ENCODE results near the gene CDK9.

CDK9 gene

GRCh38 chr9:127810378-127811187 is 24.7 kb downstream of the CDK9 start:
- no peak for ATAC-seq
- no peak for TF ChIP-seq ARNTL (CRISPR knock-in tag; IDR thresholded peaks at IDR 0.05; ENCODE audit: borderline replicate concordance, low read depth)
- TF ChIP-seq ZC3H10 (CRISPR knock-in tag; IDR thresholded peaks at IDR 0.05), result no peak
- no peak for TF ChIP-seq ISL1 (CRISPR knock-in tag; IDR thresholded peaks at IDR 0.05)
- no peak for TF ChIP-seq BACH2 (CRISPR knock-in tag; IDR thresholded peaks at IDR 0.05; ENCODE audit: borderline replicate concordance)
- TF ChIP-seq ZNF565 (CRISPR knock-in tag; conservative IDR thresholded peaks at IDR 0.05; ENCODE audit: low read depth), result no peak
- TF ChIP-seq ZFP3 (CRISPR knock-in tag; IDR thresholded peaks at IDR 0.05), result no peak
- TF ChIP-seq TCF4 (CRISPR knock-in tag; IDR thresholded peaks at IDR 0.05; ENCODE audit: borderline replicate concordance), result no peak
- no peak for TF ChIP-seq ESRRG (CRISPR knock-in tag; IDR thresholded peaks at IDR 0.05)
- no peak for TF ChIP-seq OSR1 (CRISPR knock-in tag; IDR thresholded peaks at IDR 0.05)
- TF ChIP-seq ZNF8 (CRISPR knock-in tag; IDR thresholded peaks at IDR 0.05), result no peak
- TF ChIP-seq GLIS3 (CRISPR knock-in tag; IDR thresholded peaks at IDR 0.05), result no peak
- TF ChIP-seq CSDC2 (CRISPR knock-in tag; IDR thresholded peaks at IDR 0.05), result no peak
- TF ChIP-seq, protein P1, sequence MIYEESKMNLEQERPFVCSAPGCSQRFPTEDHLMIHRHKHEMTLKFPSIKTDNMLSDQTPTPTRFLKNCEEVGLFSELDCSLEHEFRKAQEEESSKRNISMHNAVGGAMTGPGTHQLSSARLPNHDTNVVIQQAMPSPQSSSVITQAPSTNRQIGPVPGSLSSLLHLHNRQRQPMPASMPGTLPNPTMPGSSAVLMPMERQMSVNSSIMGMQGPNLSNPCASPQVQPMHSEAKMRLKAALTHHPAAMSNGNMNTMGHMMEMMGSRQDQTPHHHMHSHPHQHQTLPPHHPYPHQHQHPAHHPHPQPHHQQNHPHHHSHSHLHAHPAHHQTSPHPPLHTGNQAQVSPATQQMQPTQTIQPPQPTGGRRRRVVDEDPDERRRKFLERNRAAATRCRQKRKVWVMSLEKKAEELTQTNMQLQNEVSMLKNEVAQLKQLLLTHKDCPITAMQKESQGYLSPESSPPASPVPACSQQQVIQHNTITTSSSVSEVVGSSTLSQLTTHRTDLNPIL (CRISPR knock-in tag; IDR thresholded peaks at IDR 0.05; ENCODE audit: low read depth), result no peak
- no peak for TF ChIP-seq POU6F1 (CRISPR knock-in tag; IDR thresholded peaks at IDR 0.05; ENCODE audit: borderline replicate concordance, low read depth)
- no peak for TF ChIP-seq TOX (CRISPR knock-in tag; IDR thresholded peaks at IDR 0.05; ENCODE audit: borderline replicate concordance)
- TF ChIP-seq, protein P2, sequence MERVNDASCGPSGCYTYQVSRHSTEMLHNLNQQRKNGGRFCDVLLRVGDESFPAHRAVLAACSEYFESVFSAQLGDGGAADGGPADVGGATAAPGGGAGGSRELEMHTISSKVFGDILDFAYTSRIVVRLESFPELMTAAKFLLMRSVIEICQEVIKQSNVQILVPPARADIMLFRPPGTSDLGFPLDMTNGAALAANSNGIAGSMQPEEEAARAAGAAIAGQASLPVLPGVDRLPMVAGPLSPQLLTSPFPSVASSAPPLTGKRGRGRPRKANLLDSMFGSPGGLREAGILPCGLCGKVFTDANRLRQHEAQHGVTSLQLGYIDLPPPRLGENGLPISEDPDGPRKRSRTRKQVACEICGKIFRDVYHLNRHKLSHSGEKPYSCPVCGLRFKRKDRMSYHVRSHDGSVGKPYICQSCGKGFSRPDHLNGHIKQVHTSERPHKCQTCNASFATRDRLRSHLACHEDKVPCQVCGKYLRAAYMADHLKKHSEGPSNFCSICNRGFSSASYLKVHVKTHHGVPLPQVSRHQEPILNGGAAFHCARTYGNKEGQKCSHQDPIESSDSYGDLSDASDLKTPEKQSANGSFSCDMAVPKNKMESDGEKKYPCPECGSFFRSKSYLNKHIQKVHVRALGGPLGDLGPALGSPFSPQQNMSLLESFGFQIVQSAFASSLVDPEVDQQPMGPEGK (CRISPR knock-in tag; IDR thresholded peaks at IDR 0.05; ENCODE audit: borderline replicate concordance), result no peak
- TF ChIP-seq TSHZ2 (CRISPR knock-in tag; IDR thresholded peaks at IDR 0.05), result no peak
- no peak for TF ChIP-seq ZFP30 (CRISPR knock-in tag; IDR thresholded peaks at IDR 0.05)
- no peak for TF ChIP-seq PPARA (CRISPR knock-in tag; IDR thresholded peaks at IDR 0.05; ENCODE audit: borderline replicate concordance)

DNA sequence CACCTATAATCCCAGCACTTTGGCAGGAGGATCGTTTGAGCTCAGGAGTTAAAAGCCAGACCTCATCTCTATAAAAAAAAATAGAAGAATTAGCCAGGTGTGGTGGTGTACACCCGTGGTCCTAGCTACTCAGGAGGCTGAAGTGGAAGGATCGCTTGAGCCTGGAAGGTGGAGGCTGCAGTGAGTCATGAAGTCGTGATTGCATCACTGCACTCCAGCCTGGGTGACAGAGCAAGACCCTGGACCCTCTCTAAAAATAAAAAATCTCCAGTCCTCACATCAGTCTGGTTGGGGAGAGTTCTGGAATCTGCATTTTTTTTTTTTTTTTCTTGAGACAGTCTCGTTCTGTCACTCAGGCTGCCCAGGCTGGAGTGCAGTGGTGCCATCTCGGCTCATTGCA is 26.2 kb downstream of the CDK9 start:
- no peak for TF ChIP-seq ESRRG (CRISPR knock-in tag; IDR thresholded peaks at IDR 0.05)
- TF ChIP-seq ZNF565 (CRISPR knock-in tag; conservative IDR thresholded peaks at IDR 0.05; ENCODE audit: low read depth), result no peak
- TF ChIP-seq GLIS3 (CRISPR knock-in tag; IDR thresholded peaks at IDR 0.05), result no peak
- no peak for TF ChIP-seq TCF4 (CRISPR knock-in tag; IDR thresholded peaks at IDR 0.05; ENCODE audit: borderline replicate concordance)
- no peak for TF ChIP-seq TSHZ2 (CRISPR knock-in tag; IDR thresholded peaks at IDR 0.05)
- TF ChIP-seq TOX (CRISPR knock-in tag; IDR thresholded peaks at IDR 0.05; ENCODE audit: borderline replicate concordance), result no peak
- no peak for TF ChIP-seq ZFP30 (CRISPR knock-in tag; IDR thresholded peaks at IDR 0.05)
- no peak for TF ChIP-seq ZFP3 (CRISPR knock-in tag; IDR thresholded peaks at IDR 0.05)
- TF ChIP-seq SNAI2 (CRISPR knock-in tag; IDR thresholded peaks at IDR 0.05), result no peak
- no peak for TF ChIP-seq ARNTL (CRISPR knock-in tag; IDR thresholded peaks at IDR 0.05; ENCODE audit: borderline replicate concordance, low read depth)
- TF ChIP-seq ZNF70 (CRISPR knock-in tag; IDR thresholded peaks at IDR 0.05), result no peak
- no peak for TF ChIP-seq BACH2 (CRISPR knock-in tag; IDR thresholded peaks at IDR 0.05; ENCODE audit: borderline replicate concordance)
- ATAC-seq, result no peak

Data from SK-N-SH treated with all-trans-retinoic acid at 6 μM for 48 hours (cell line).